K562 (cell line): ENCODE data around the gene ETS1. TPM values are rescaled to one million over a fixed set of nuclear protein-coding genes. Genes with fewer than 3 reads are reported as not detected.

Experiments
- ATAC-seq: fragments of 200-7000 bp; cut with Tn5 transposase; 3 replicates; pipeline ENCODE4 v1.9.1; 2020; ENCODE audit warnings: moderate library complexity
- BruUV-seq: library from RNA; stranded (reverse); fragments of 400-500 nt; replicated peaks from 2 replicates; lab custom pipeline; 2021; lab: Mats Ljungman, UMichigan
- CTCF ChIA-PET: fragments of 300-600 bp; formaldehyde crosslinking; extraction: SDS; loops from one replicate; lab custom pipeline; 2021; ENCODE audit warnings: low intra/inter-chr PET ratio; lab: Yijun Ruan, JAX
- POLR2A ChIA-PET: fragments of 300-600, 350-650 bp; sonication (Branson Sonifier 250); formaldehyde crosslinking; extraction: SDS; loops from one replicate; lab custom pipeline; 2021; ENCODE audit warnings: antibody characterized with exemption, inconsistent platforms; lab: Yijun Ruan, JAX
- DNase-seq, 4 experiments: peaks; one replicate each; pipeline versions ENCODE4 v3.0.0 to v3.0.0-alpha.2; 2011 to 2018; ENCODE audit warnings: low spot score in 3 of 4, mixed read lengths in 3 of 4; ENCODE audit errors: extremely low read depth in 1 of 4
- FAIRE-seq: peaks from 2 replicates; lab custom pipeline; 2011; peaks lifted over from hg19 to GRCh38; lab: Jason Lieb, UNC
- H2AFZ ChIP-seq: 2 replicates; pipeline ENCODE4 v1.6.0; 2011; ENCODE audit warnings: low read depth, low read length, control low read depth, inconsistent platforms
- H3K27ac ChIP-seq: fragments of 200-600 bp; 3 replicates; pipeline ENCODE4 v1.8.0; 2011; ENCODE audit warnings: low read depth, mild to moderate bottlenecking, control low read depth, inconsistent platforms, low read length, moderate library complexity, mixed read lengths; ENCODE audit errors: extremely low read depth
- H3K27me3 ChIP-seq, 2 experiments: fragments of 300-600 bp in 1 of 2; 2 replicates in 1 of 2; 3 replicates in 1 of 2; pipeline versions ENCODE4 v1.6.0 to v1.8.0; 2011; ENCODE audit warnings: inconsistent platforms in 2 of 2, low read length in 2 of 2, mild to moderate bottlenecking in 1 of 2, mixed read lengths in 1 of 2, moderate library complexity in 1 of 2; ENCODE audit not compliant: control insufficient read depth in 2 of 2, insufficient read depth in 2 of 2
- H3K36me3 ChIP-seq: fragments of 300-600 bp; 3 replicates; pipeline ENCODE4 v1.8.0; 2011; ENCODE audit warnings: mild to moderate bottlenecking, low read length, inconsistent platforms; ENCODE audit not compliant: control insufficient read depth, insufficient read depth
- H3K4me1 ChIP-seq, 2 experiments: fragments of 200-600 bp in 1 of 2; replicated peaks in 1 of 2; 2 replicates in 1 of 2; 3 replicates in 1 of 2; pipeline versions ENCODE4 v1.5.1 to v1.8.0; 2011; ENCODE audit warnings: inconsistent platforms in 2 of 2, low read length in 2 of 2, mild to moderate bottlenecking in 1 of 2, mixed read lengths in 1 of 2, moderate library complexity in 1 of 2; ENCODE audit not compliant: control insufficient read depth in 2 of 2, insufficient read depth in 2 of 2
- H3K4me2 ChIP-seq: 2 replicates; pipeline ENCODE4 v1.6.1; 2011; ENCODE audit warnings: low read length, control low read depth, inconsistent platforms, mixed read lengths; ENCODE audit not compliant: insufficient read depth
- H3K4me3 ChIP-seq: fragments of 200-600 bp; sonication (generic), shearing (Covaris generic); 2 replicates; pipeline ENCODE4 v1.5.1; 2016; ENCODE audit warnings: control low read depth, inconsistent platforms
- H3K79me2 ChIP-seq: fragments of 200-600 bp; 3 replicates; pipeline ENCODE4 v1.8.0; 2011; ENCODE audit warnings: low read length, inconsistent platforms; ENCODE audit not compliant: control insufficient read depth, insufficient read depth
- H3K9ac ChIP-seq, 2 experiments: 2 replicates each; pipeline versions ENCODE4 v1.6.0 to v1.6.1; 2011; ENCODE audit warnings: low read depth in 2 of 2, low read length in 2 of 2, control low read depth in 1 of 2, inconsistent platforms in 1 of 2, mild to moderate bottlenecking in 1 of 2, mixed read lengths in 1 of 2; ENCODE audit not compliant: insufficient read depth in 1 of 2
- H3K9me1 ChIP-seq: one replicate; pipeline ENCODE4 v1.6.0; 2011; ENCODE audit warnings: inconsistent platforms, mild to moderate bottlenecking, low read length, moderate library complexity; ENCODE audit not compliant: control insufficient read depth, insufficient read depth
- H3K9me3 ChIP-seq: replicated peaks from 2 replicates; pipeline ENCODE4 v1.5.1; 2011; ENCODE audit warnings: low read depth, low read length, inconsistent platforms; ENCODE audit not compliant: control insufficient read depth, insufficient read depth
- H4K20me1 ChIP-seq: replicated peaks from 2 replicates; pipeline ENCODE4 v1.6.1; 2011; ENCODE audit warnings: low read length, inconsistent platforms, mixed read lengths; ENCODE audit not compliant: control insufficient read depth, insufficient read depth
- CEBPZ ChIP-seq: fragments of 150-350 bp; IDR thresholded peaks from 2 replicates; pipeline ENCODE4 v1.6.1; 2014; ENCODE audit warnings: low read depth, mild to moderate bottlenecking, low read length, borderline replicate concordance
- CLOCK ChIP-seq: fragments of 250-450 bp; sonication (Bioruptor Pico); IDR thresholded peaks from 2 replicates; pipeline ENCODE4 v1.4.0; 2020; ENCODE audit warnings: mild to moderate bottlenecking, moderate library complexity, borderline replicate concordance
- ERF ChIP-seq: fragments of 450-650 bp; formaldehyde crosslinking; IDR thresholded peaks from 2 replicates; pipeline ENCODE4 v1.4.0; 2020; ENCODE audit warnings: mild to moderate bottlenecking, mixed read lengths
- KAT2B ChIP-seq: IDR thresholded peaks from one replicate; pipeline ENCODE4 v1.6.1; 2012; ENCODE audit warnings: low read depth, mild to moderate bottlenecking, control low read depth, inconsistent platforms, low read length, moderate library complexity
- RCOR1 ChIP-seq, 2 experiments: IDR thresholded peaks; 2 replicates each; pipeline ENCODE4 v1.6.1; 2012; ENCODE audit warnings: low read depth in 2 of 2, low read length in 2 of 2, borderline replicate concordance in 1 of 2, improper control_type of control experiment in 1 of 2
- ZNF311 ChIP-seq: fragments of 250-450 bp; sonication (Bioruptor Pico); IDR thresholded peaks from 2 replicates; pipeline ENCODE4 v1.4.0; 2020; ENCODE audit warnings: mild to moderate bottlenecking, moderate library complexity
- WGBS: fragments of 100-300 bp; shearing (Covaris generic); methylation state at CpG from one replicate; pipeline ENCODE4 v1.1.6; 2016; ENCODE audit warnings: low coverage, mixed read lengths; ENCODE audit not compliant: insufficient coverage; ENCODE audit errors: missing lambda C conversion rate; 5-methylcytosine and 5-hydroxymethylcytosine counted together
- in situ Hi-C: fragments of 300-500 bp; cut with MboI; formaldehyde crosslinking; loops from 4 replicates; pipeline ENCODE4 v1.15.0; 2018; ENCODE audit warnings: inconsistent platforms, mixed read lengths
- intact Hi-C: fragments of 100-400 bp; cut with micrococcal nuclease; formaldehyde crosslinking; loops from 2 replicates; pipeline ENCODE4 v1.14.2; 2022
- polyA plus RNA-seq, 8 experiments: library from polyadenylated mRNA; depleted of rRNA in 4 of 8; stranded (reverse) in 5 of 8; unstranded in 3 of 8; fragments of >200 nt; fragmentation: Nextera tagmentation in 2 of 8; fragmentation: Illumina TruSeq in 1 of 8; extraction: Ambion mirVana in 2 of 8; extraction: Trizol in 1 of 8; gene quantifications; 2 replicates each; pipeline versions ENCODE4 v1.2.1 to v1.2.3, GENCODE V29; 2011 to 2014; ENCODE audit warnings: inconsistent platforms in 1 of 8, missing spikeins in 1 of 8
- total RNA-seq, 7 experiments: library from RNA; depleted of rRNA in 6 of 7; stranded (reverse); fragments of >200 nt in 6 of 7; fragmentation: Illumina TruSeq in 2 of 7; extraction: Trizol in 2 of 7; gene quantifications; 2 replicates each; pipeline versions ENCODE4 v1.2.1 to v1.2.3, GENCODE V29; 2011 to 2021; ENCODE audit warnings: low replicate concordance in 1 of 7
- TF ChIP-seq, protein P1 (sequence below): sonication (generic); formaldehyde crosslinking; IDR thresholded peaks from 2 replicates; pipeline ENCODE4 v1.8.0; 2022; ENCODE audit warnings: missing genetic modification reagents, mild to moderate bottlenecking, borderline replicate concordance

ETS1 gene
- total and polyA plus RNA-seq, 9 of the 15 experiments (the other 6 are each of a cell fraction or from before 2014, with no cell fraction given), result 0.04 to 1.4 (median 0.23) TPM

GRCh38 chr11:128629516-128630106 lies 42.3 kb upstream of the ETS1 start:
- H3K9ac ChIP-seq, result no peak overlapping the region
- DNase-seq, result no peak
- no peak for FAIRE-seq
- no peaks in the 10 kb centered on the region for H3K9me1 ChIP-seq
- no peak overlapping the region for H2AFZ ChIP-seq
- no TSS peak for BruUV-seq
- intact Hi-C loops, result loop anchor here (1.0 to 2.0 kb wide), 4 partner anchors 201 to 598 kb away; no protein-coding TSS in a partner anchor
- POLR2A ChIA-PET, result no interaction called here
- H3K79me2 ChIP-seq, result no peaks in the 10 kb centered on the region
- H3K4me1 ChIP-seq, result no peaks in the 10 kb centered on the region
- no peaks in the 10 kb centered on the region for H3K36me3 ChIP-seq
- H3K9me3 ChIP-seq, result no peaks in the 10 kb centered on the region
- no peaks in the 10 kb centered on the region for H4K20me1 ChIP-seq
- no peak overlapping the region for H3K4me2 ChIP-seq
- H3K4me3 ChIP-seq, result no peak overlapping the region
- TF ChIP-seq, protein P1, sequence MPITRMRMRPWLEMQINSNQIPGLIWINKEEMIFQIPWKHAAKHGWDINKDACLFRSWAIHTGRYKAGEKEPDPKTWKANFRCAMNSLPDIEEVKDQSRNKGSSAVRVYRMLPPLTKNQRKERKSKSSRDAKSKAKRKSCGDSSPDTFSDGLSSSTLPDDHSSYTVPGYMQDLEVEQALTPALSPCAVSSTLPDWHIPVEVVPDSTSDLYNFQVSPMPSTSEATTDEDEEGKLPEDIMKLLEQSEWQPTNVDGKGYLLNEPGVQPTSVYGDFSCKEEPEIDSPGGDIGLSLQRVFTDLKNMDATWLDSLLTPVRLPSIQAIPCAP (CRISPR knock-in tag), result no peak
- TF ChIP-seq KAT2B (no peak), ERF (CRISPR knock-in tag) (no peak), CLOCK (no peak), CEBPZ (no peak), ZNF311 (CRISPR knock-in tag) (no peak), RCOR1 (IDR thresholded peaks at IDR 0.05; ENCODE audit: borderline replicate concordance in 1 of 2, low read depth in 2 of 2, low read length in 2 of 2) (no peak)
- WGBS, result 0% methylated on average over 6 of the region's 6 CpGs
- in situ Hi-C loops, result loop anchor here (10.0 to 25.0 kb wide), 3 partner anchors 345 to 592 kb away; no protein-coding TSS in a partner anchor
- no peak for ATAC-seq
- no peak overlapping the region for H3K27ac ChIP-seq
- H3K27me3 ChIP-seq, result no peaks in the 10 kb centered on the region
- CTCF ChIA-PET, result interaction anchor here (0.5 to 1.6 kb wide), 3 partner anchors 339 to 471 kb away, joined by 3 read pairs; no protein-coding TSS in a partner anchor
